Naive thymus-derived CD4-positive, alpha-beta T cell (primary cell): ENCODE measurements around the gene LEKR1. TPM values are rescaled to one million over a fixed set of nuclear protein-coding genes. Genes with fewer than 3 reads are reported as not detected.

Source experiments
- ATAC-seq: fragments of 150-1000 bp; cut with Tn5 transposase; 2 replicates; pipeline ENCODE4 v1.10.0; 2021; ENCODE audit warnings: mild to moderate bottlenecking, moderate library complexity
- CTCF ChIA-PET: fragments of 350-600 bp; sonication (Branson Sonifier 250); formaldehyde crosslinking; loops from one replicate; lab custom pipeline; 2021; ENCODE audit warnings: antibody characterized with exemption; lab: Charles Lee
- POLR2A ChIA-PET: fragments of 350-600 bp; sonication (Branson Sonifier 250); formaldehyde crosslinking; loops from one replicate; lab custom pipeline; 2021; ENCODE audit warnings: antibody characterized with exemption, inconsistent platforms; lab: Charles Lee
- DNase-seq, 9 donors: peaks; one replicate each; pipeline versions ENCODE4 v3.0.0 to v3.0.0-alpha.2; 2020 to 2022; ENCODE audit warnings: mixed read lengths in 1 of 9
- H3K27ac ChIP-seq: one replicate; pipeline ENCODE4 v1.7.0; 2013; ENCODE audit warnings: mild to moderate bottlenecking, low read depth, low read length, moderate library complexity
- H3K27me3 ChIP-seq, 2 donors: one replicate each; pipeline ENCODE4 v1.7.0; 2013; ENCODE audit warnings: low read length in 2 of 2, mild to moderate bottlenecking in 2 of 2, moderate library complexity in 2 of 2; ENCODE audit not compliant: control insufficient read depth in 2 of 2, insufficient read depth in 2 of 2
- H3K36me3 ChIP-seq, 3 experiments: 1 replicate in 2 of 3; 2 replicates in 1 of 3; pipeline ENCODE4 v1.7.0; 2013; ENCODE audit warnings: low read length in 3 of 3, mild to moderate bottlenecking in 3 of 3, moderate library complexity in 1 of 3; ENCODE audit not compliant: insufficient read depth in 3 of 3, control insufficient read depth in 2 of 3
- H3K4me1 ChIP-seq, 2 donors: one replicate each; pipeline ENCODE4 v1.7.0; 2013; ENCODE audit warnings: low read length in 2 of 2, mild to moderate bottlenecking in 2 of 2, moderate library complexity in 1 of 2; ENCODE audit not compliant: control insufficient read depth in 2 of 2, insufficient read depth in 2 of 2
- H3K4me3 ChIP-seq: 2 replicates; pipeline ENCODE4 v1.7.0; 2013; ENCODE audit warnings: mild to moderate bottlenecking, low read length
- H3K9me3 ChIP-seq, 3 experiments: 1 replicate in 2 of 3; 2 replicates in 1 of 3; pipeline ENCODE4 v1.7.0; 2013; ENCODE audit warnings: low read length in 3 of 3; ENCODE audit not compliant: control insufficient read depth in 2 of 3
- H3K27ac Mint-ChIP-seq, 9 donors: one replicate each; pipeline ENCODE4 v1.8.0; 2020 to 2022; ENCODE audit warnings: mixed read lengths in 9 of 9, mild to moderate bottlenecking in 8 of 9, moderate library complexity in 5 of 9, inconsistent platforms in 2 of 9
- H3K27me3 Mint-ChIP-seq, 5 donors: one replicate each; pipeline ENCODE4 v1.8.0; 2021 to 2022; ENCODE audit warnings: mixed read lengths in 5 of 5, mild to moderate bottlenecking in 1 of 5
- H3K36me3 Mint-ChIP-seq, 5 donors: one replicate each; pipeline ENCODE4 v1.8.0; 2020 to 2022; ENCODE audit warnings: mixed read lengths in 5 of 5, mild to moderate bottlenecking in 3 of 5, inconsistent platforms in 1 of 5
- H3K4me1 Mint-ChIP-seq, 7 donors: one replicate each; pipeline ENCODE4 v1.8.0; 2020 to 2022; ENCODE audit warnings: mixed read lengths in 7 of 7, mild to moderate bottlenecking in 3 of 7, inconsistent platforms in 1 of 7
- H3K4me3 Mint-ChIP-seq, 10 donors: one replicate each; pipeline ENCODE4 v1.8.0; 2020 to 2022; ENCODE audit warnings: mild to moderate bottlenecking in 10 of 10, mixed read lengths in 10 of 10, moderate library complexity in 6 of 10, inconsistent platforms in 2 of 10
- H3K9me3 Mint-ChIP-seq, 11 donors: one replicate each; pipeline ENCODE4 v1.8.0; 2020 to 2022; ENCODE audit warnings: mixed read lengths in 11 of 11, mild to moderate bottlenecking in 4 of 11, inconsistent platforms in 1 of 11, moderate library complexity in 1 of 11
- intact Hi-C, 2 donors: fragments of 100-400 bp; cut with micrococcal nuclease; formaldehyde crosslinking; loops; one replicate each; pipeline ENCODE4 v1.15.1; 2023
- polyA plus RNA-seq, 2 donors: library from polyadenylated mRNA; unstranded; fragments of 300-500 nt; fragmentation: Illumina TruSeq; gene quantifications; one replicate each; pipeline ENCODE4 v1.2.3, GENCODE V29; 2021
- total RNA-seq, 6 experiments: library from RNA in 5 of 6; stranded (reverse) in 5 of 6; gene quantifications; 1 replicate in 5 of 6; 2 replicates in 1 of 6; pipeline ENCODE4 v1.2.3 and lab custom pipeline; 2021 to 2026

LEKR1 gene
- total and polyA plus RNA-seq, 7 experiments from 2014 or later, result 0.19 to 5.1 (median 0.81) TPM

DNA sequence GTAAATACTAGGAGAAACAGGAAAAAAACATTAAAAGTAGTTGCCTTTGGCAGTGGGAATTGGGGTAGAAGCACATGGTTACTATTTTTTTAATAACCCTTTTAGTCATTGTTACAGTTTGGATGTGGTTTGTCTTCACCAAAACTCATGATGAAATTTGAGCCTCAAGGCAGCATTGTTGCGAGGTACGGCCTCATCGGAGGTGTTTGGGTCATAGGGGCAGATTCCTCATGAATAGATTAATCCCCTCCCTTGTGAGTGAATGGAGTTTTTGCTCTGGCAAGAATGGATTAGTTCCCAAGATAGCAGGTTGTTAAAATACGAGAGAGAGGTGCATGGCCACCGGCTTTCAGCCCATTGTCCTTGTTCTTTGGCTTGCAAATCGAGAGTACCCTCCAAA, 92.6 kb downstream of the LEKR1 start:
- no peak overlapping the region for H3K27ac Mint-ChIP-seq
- no peaks in the 10 kb centered on the region for H3K36me3 ChIP-seq
- H3K4me1 Mint-ChIP-seq, result no peaks in the 10 kb centered on the region
- no peaks in the 10 kb centered on the region for H3K4me1 ChIP-seq
- H3K27me3 ChIP-seq, result no peaks in the 10 kb centered on the region
- no peak for ATAC-seq
- H3K9me3 Mint-ChIP-seq, result peaks cover 0 to 22% (median 4%) of the 10 kb centered on the region in 11 donors
- peaks cover 0 to 31% (median 0%) of the 10 kb centered on the region in 5 donors for H3K27me3 Mint-ChIP-seq
- intact Hi-C loops, result loop anchor here in 1 of 2 donors (10.0 kb wide), 1 partner anchor 216 kb away; no protein-coding TSS in a partner anchor
- peaks cover 0 to 21% (median 5%) of the 10 kb centered on the region in 5 donors for H3K36me3 Mint-ChIP-seq
- H3K4me3 Mint-ChIP-seq, result no peak overlapping the region
- no peak overlapping the region for H3K27ac ChIP-seq
- CTCF ChIA-PET, result no interaction called here
- no peak overlapping the region for H3K4me3 ChIP-seq
- DNase-seq, result no peak
- POLR2A ChIA-PET, result interaction anchor here (0.7 kb wide), 1 partner anchor 15 kb away, joined by 3 read pairs; no protein-coding TSS in a partner anchor
- no peaks in the 10 kb centered on the region for H3K9me3 ChIP-seq

GRCh38 chr3:156919818-156920217, 93.7 kb downstream of the LEKR1 start:
- Mint-ChIP-seq H3K4me3 (no peak overlapping the region), H3K27me3 (peaks cover 0 to 29% (median 0%) of the 10 kb centered on the region in 5 donors), H3K4me1 (no peaks in the 10 kb centered on the region), H3K36me3 (peaks cover 0 to 20% (median 9%) of the 10 kb centered on the region in 5 donors), H3K9me3 (peaks cover 0 to 15% (median 5%) of the 10 kb centered on the region in 11 donors), H3K27ac (no peak overlapping the region)
- H3K36me3 ChIP-seq, result no peaks in the 10 kb centered on the region
- DNase-seq (no peak), ATAC-seq (no peak)
- H3K4me1 ChIP-seq, result no peaks in the 10 kb centered on the region
- ChIA-PET POLR2A (no interaction called here), CTCF (no interaction called here)
- H3K27me3 ChIP-seq, result no peaks in the 10 kb centered on the region
- intact Hi-C loops, result loop anchor here in 1 of 2 donors (10.0 kb wide), 1 partner anchor 215 kb away; no protein-coding TSS in a partner anchor
- H3K27ac ChIP-seq, result no peak overlapping the region
- H3K9me3 ChIP-seq, result no peaks in the 10 kb centered on the region
- no peak overlapping the region for H3K4me3 ChIP-seq

DNA sequence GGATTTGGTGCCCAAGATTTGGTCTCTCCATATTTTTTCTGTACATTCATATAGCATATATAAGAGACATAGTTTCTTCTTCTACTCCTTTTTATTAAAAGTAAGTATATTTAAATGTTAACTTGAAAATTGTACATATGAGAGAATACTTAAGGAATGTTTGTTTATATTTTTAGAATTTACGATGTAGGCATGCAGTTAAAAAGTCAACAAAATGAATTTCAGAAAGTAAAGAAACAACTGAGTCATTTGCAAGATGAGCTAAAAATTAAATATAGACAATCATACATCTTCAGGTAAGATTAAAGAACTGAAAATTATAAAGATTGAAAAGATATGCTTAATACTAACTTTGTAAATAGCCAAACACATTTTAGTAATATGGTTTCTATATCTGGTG, 94.2 kb downstream of the LEKR1 start:
- H3K36me3 ChIP-seq, result no peaks in the 10 kb centered on the region
- H3K4me1 ChIP-seq, result no peaks in the 10 kb centered on the region
- no peaks in the 10 kb centered on the region for H3K27me3 ChIP-seq
- ATAC-seq (no peak), DNase-seq (no peak)
- ChIA-PET POLR2A (no interaction called here), CTCF (no interaction called here)
- Mint-ChIP-seq H3K27ac (no peak overlapping the region), H3K36me3 (peaks cover 0 to 16% (median 4%) of the 10 kb centered on the region in 5 donors), H3K9me3 (peaks cover 0 to 13% (median 3%) of the 10 kb centered on the region in 11 donors), H3K4me1 (no peaks in the 10 kb centered on the region), H3K27me3 (peaks cover 0 to 28% (median 0%) of the 10 kb centered on the region in 5 donors), H3K4me3 (no peak overlapping the region)
- intact Hi-C loops, result no loop called here
- H3K9me3 ChIP-seq, result no peaks in the 10 kb centered on the region
- H3K4me3 ChIP-seq, result no peak overlapping the region
- H3K27ac ChIP-seq, result no peak overlapping the region

DNA sequence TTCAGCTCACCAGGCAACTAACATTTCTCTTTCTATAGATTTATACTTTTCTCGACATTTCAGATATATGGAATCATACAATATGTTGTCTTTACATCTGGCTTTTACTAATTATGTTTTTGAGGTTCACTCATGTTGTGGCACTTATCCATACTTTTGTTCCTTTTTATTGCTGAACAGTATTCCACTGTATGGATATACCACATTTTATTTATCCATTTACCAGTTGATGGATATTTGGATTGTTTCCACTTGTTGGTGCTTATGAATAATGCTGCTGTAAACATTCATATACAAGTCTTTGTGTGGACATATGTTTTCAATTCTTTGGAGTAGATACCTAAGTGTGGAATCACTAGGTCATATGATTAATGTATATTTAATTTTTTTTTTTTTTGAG, 97.2 kb downstream of the LEKR1 start:
- no peaks in the 10 kb centered on the region for H3K9me3 ChIP-seq
- ChIA-PET POLR2A (no interaction called here), CTCF (interaction anchor here (0.8 kb wide), 1 partner anchor 864 kb away, joined by 5 read pairs; no protein-coding TSS in a partner anchor)
- H3K27ac ChIP-seq, result no peak overlapping the region
- Mint-ChIP-seq H3K4me1 (no peaks in the 10 kb centered on the region), H3K27me3 (peaks cover 0 to 25% (median 6%) of the 10 kb centered on the region in 5 donors), H3K9me3 (peaks cover 0 to 21% (median 9%) of the 10 kb centered on the region in 11 donors), H3K4me3 (no peak overlapping the region), H3K36me3 (peaks cover 0 to 23% (median 8%) of the 10 kb centered on the region in 5 donors), H3K27ac (no peak overlapping the region)
- H3K36me3 ChIP-seq, result no peaks in the 10 kb centered on the region
- no peaks in the 10 kb centered on the region for H3K27me3 ChIP-seq
- DNase-seq (no peak), ATAC-seq (no peak)
- H3K4me1 ChIP-seq, result no peaks in the 10 kb centered on the region
- intact Hi-C loops, result no loop called here
- H3K4me3 ChIP-seq, result no peak overlapping the region

DNA sequence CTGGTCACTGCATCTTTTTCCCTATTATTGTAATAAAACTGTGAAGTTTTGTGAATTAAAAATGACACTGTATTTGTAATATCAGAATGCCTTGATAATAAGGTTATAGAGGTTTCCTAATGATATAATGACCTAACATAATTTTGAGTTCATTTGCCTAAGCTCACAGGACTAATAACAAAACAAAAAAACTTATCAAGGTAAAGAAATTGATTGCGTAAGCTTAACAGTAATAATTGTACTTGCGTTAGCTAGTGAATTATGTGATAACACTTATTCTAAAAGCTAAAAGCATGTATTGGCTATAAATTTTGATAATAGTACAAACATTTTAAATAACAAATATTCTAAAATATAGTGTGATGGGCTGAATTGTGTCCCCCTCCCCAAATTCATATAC, 112.6 kb downstream of the LEKR1 start:
- POLR2A ChIA-PET, result no interaction called here
- Histone ChIP-seq H3K9me3 (no peaks in the 10 kb centered on the region), H3K4me1 (no peaks in the 10 kb centered on the region), H3K27ac (no peak overlapping the region), H3K36me3 (no peaks in the 10 kb centered on the region), H3K4me3 (no peak overlapping the region), H3K27me3 (no peaks in the 10 kb centered on the region)
- Mint-ChIP-seq H3K4me3 (no peak overlapping the region), H3K36me3 (no peaks in the 10 kb centered on the region), H3K27me3 (peaks cover 14 to 35% (median 16%) of the 10 kb centered on the region in 5 donors), H3K9me3 (peaks cover 0 to 3% (median 0%) of the 10 kb centered on the region in 11 donors), H3K4me1 (no peaks in the 10 kb centered on the region), H3K27ac (no peak overlapping the region)
- ATAC-seq (no peak), DNase-seq (no peak)
- intact Hi-C loops, result no loop called here
- CTCF ChIA-PET, result no interaction called here

DNA sequence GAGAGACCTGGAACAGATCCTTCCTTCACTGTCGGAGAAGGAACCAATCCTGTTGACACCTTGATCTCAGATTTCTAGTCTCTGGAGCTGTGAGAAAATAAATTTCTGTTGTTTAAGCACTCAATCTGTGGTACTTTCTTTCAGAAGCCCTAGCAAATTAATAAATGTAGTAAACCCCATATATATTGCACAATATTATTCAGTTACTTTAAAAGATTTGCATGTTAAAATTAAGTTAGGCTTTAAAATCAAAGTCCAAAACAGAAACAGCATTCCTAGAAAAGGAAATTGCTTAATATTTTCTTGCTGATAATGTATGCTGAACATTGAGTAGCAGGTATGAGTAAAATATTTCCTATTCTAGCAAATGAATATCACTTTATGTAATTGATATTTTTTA, 113.2 kb downstream of the LEKR1 start:
- Histone ChIP-seq H3K4me1 (no peaks in the 10 kb centered on the region), H3K27me3 (no peaks in the 10 kb centered on the region), H3K9me3 (no peaks in the 10 kb centered on the region), H3K4me3 (no peak overlapping the region), H3K36me3 (no peaks in the 10 kb centered on the region), H3K27ac (no peak overlapping the region)
- Mint-ChIP-seq H3K36me3 (no peaks in the 10 kb centered on the region), H3K4me1 (no peaks in the 10 kb centered on the region), H3K27ac (no peak overlapping the region), H3K4me3 (no peak overlapping the region), H3K9me3 (peaks cover 0 to 2% (median 0%) of the 10 kb centered on the region in 11 donors), H3K27me3 (peaks cover 12 to 33% (median 15%) of the 10 kb centered on the region in 5 donors)
- POLR2A ChIA-PET, result no interaction called here
- CTCF ChIA-PET, result no interaction called here
- intact Hi-C loops, result no loop called here
- no peak for DNase-seq
- ATAC-seq, result no peak

DNA sequence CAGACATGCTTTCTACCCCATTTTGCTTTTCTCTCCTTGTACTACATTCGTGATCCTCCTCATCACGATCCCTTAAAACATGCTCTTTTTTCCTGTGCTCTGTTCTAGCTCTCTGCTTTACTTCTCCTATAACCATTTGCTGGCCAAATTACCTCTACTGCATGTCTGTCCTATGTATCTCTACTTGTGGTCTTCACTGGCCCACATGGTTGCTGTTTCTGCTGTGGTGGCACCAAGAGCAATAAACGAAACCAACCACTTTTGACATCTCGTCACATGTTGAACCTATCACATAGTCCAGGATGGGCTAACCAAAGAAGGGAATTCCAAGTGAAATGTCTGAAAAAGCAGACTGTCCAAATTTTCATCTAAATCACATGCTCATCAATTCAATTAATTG, 115.2 kb downstream of the LEKR1 start:
- DNase-seq (no peak), ATAC-seq (no peak)
- H3K27ac Mint-ChIP-seq, result no peak overlapping the region
- POLR2A ChIA-PET, result no interaction called here
- intact Hi-C loops, result no loop called here
- Histone ChIP-seq H3K36me3 (no peaks in the 10 kb centered on the region), H3K27ac (no peak overlapping the region), H3K27me3 (no peaks in the 10 kb centered on the region), H3K4me1 (no peaks in the 10 kb centered on the region), H3K9me3 (no peaks in the 10 kb centered on the region), H3K4me3 (no peak overlapping the region)
- H3K36me3 Mint-ChIP-seq, result no peaks in the 10 kb centered on the region
- CTCF ChIA-PET, result no interaction called here
- H3K27me3 Mint-ChIP-seq, result peaks cover 12 to 48% (median 20%) of the 10 kb centered on the region in 5 donors
- no peaks in the 10 kb centered on the region for H3K4me1 Mint-ChIP-seq
- H3K9me3 Mint-ChIP-seq, result peaks cover 0 to 2% (median 0%) of the 10 kb centered on the region in 11 donors
- no peak overlapping the region for H3K4me3 Mint-ChIP-seq
